Progenitor cell of endocrine pancreas (in vitro differentiated cells): ENCODE data around the gene EPYC. TPM values are rescaled to one million over a fixed set of nuclear protein-coding genes. Genes with fewer than 3 reads are reported as not detected.
"Not testable (repeated sequence)": the region's sequence is repeated elsewhere in the genome, so short reads cannot be mapped to it uniquely, and the experiment has no call there.

ENCODE experiments used
- DNase-seq: peaks from one replicate; pipeline ENCODE4 v3.0.0; 2021; ENCODE audit warnings: low spot score; ENCODE audit not compliant: unreplicated experiment
- H3K27ac Mint-ChIP-seq: 2 replicates; pipeline ENCODE4 v1.8.0; 2021; ENCODE audit warnings: mild to moderate bottlenecking, moderate library complexity, mixed read lengths
- H3K27me3 Mint-ChIP-seq: 2 replicates; pipeline ENCODE4 v1.8.0; 2021; ENCODE audit warnings: mixed read lengths
- H3K36me3 Mint-ChIP-seq: 2 replicates; pipeline ENCODE4 v1.8.0; 2022; ENCODE audit warnings: mixed read lengths; ENCODE audit not compliant: insufficient read depth
- H3K4me1 Mint-ChIP-seq: 2 replicates; pipeline ENCODE4 v1.8.0; 2021; ENCODE audit warnings: low read depth, mixed read lengths
- H3K4me3 Mint-ChIP-seq: 2 replicates; pipeline ENCODE4 v1.8.0; 2021; ENCODE audit warnings: low read depth, mild to moderate bottlenecking, moderate library complexity, mixed read lengths
- H3K9me3 Mint-ChIP-seq: 2 replicates; pipeline ENCODE4 v1.8.0; 2021; ENCODE audit warnings: low read depth, mixed read lengths
- CTCF ChIP-seq: fragments of 200-600 bp; sonication (generic); IDR thresholded peaks from one replicate; pipeline ENCODE4 v1.5.0; 2021; ENCODE audit warnings: antibody characterized with exemption, mild to moderate bottlenecking; ENCODE audit not compliant: unreplicated experiment
- total RNA-seq: library from RNA; stranded (reverse); gene quantifications from 2 replicates; pipeline ENCODE4 v1.2.1, GENCODE V29; 2021

The EPYC gene
- total RNA-seq, 1 donor from 2014 or later: not detected

DNA sequence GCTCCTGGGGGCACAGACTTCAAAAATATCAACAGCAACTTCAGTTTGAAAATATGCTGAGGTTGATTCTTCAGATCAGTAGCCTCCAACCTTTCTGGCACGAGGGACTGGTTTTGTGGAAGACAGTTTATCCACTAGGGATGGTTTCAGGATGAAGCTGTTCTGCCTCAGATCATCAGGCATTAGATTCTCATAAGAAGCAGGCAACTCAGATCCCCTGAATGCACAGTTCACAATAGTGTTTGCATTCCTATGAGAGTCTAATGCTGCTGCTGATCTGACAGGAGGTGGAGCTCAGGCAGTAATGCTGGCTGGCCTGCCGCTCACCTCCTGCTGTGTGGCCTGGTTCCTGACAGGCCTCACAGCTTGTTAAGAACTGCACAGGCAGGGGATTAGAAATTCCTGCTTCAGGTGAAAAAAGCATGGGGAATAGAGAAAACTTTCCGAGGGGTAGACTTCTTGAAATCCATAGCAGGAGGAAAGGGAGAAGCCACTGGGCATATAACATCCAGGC, 12.8 kb downstream of the EPYC start:
- no peak for TF ChIP-seq CTCF
- Mint-ChIP-seq H3K36me3 (no peaks in the 10 kb centered on the region), H3K4me1 (peaks cover 11% of the 10 kb centered on the region), H3K9me3 (peaks cover 12% of the 10 kb centered on the region), H3K4me3 (no peak overlapping the region), H3K27me3 (no peaks in the 10 kb centered on the region), H3K27ac (no peak overlapping the region)
- no peak for DNase-seq

DNA sequence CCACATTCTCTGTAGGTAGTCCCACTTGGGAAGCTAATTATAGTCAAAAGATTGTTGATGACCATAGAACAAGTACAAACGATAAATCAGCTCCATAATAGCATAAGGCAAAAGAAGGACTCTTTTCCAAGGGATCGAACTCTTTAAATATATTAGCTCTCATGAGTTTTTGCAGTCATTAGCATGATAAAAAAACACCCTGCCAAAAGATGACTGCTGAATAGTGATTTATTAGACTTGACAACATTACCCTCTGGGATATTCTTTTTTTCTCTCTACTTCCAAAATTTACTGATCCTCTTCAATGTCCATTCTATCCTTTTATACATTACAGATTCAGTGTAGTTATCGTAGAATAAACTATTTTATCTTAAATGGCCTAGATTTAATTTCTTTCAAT, 14.2 kb downstream of the EPYC start:
- H3K4me1 Mint-ChIP-seq: peaks cover 11% of the 10 kb centered on the region
- no peak for DNase-seq
- peaks cover 13% of the 10 kb centered on the region for H3K9me3 Mint-ChIP-seq
- H3K36me3 Mint-ChIP-seq: no peaks in the 10 kb centered on the region
- H3K27me3 Mint-ChIP-seq: no peaks in the 10 kb centered on the region
- no peak for TF ChIP-seq CTCF
- no peak overlapping the region for H3K4me3 Mint-ChIP-seq
- no peak overlapping the region for H3K27ac Mint-ChIP-seq

GRCh38 chr12:90989686-90990111, 15.1 kb downstream of the EPYC start:
- peaks cover 4% of the 10 kb centered on the region for H3K4me1 Mint-ChIP-seq

GRCh38 chr12:90987520-90987919, 17.3 kb downstream of the EPYC start:
- no peak overlapping the region for H3K27ac Mint-ChIP-seq
- H3K4me1 Mint-ChIP-seq: no peaks in the 10 kb centered on the region
- H3K27me3 Mint-ChIP-seq: no peaks in the 10 kb centered on the region
- H3K4me3 Mint-ChIP-seq: no peak overlapping the region
- DNase-seq: no peak
- no peaks in the 10 kb centered on the region for H3K36me3 Mint-ChIP-seq
- peaks cover 13% of the 10 kb centered on the region for H3K9me3 Mint-ChIP-seq
- TF ChIP-seq CTCF: peak; percentile 29

More at GRCh38 chr12:90989686-90990111, 15.1 kb downstream of the EPYC start:
- Mint-ChIP-seq H3K27me3 (no peaks in the 10 kb centered on the region), H3K9me3 (peaks cover 13% of the 10 kb centered on the region), H3K4me3 (no peak overlapping the region), H3K27ac (no peak overlapping the region), H3K36me3 (no peaks in the 10 kb centered on the region)
- no peak for TF ChIP-seq CTCF
- no peak for DNase-seq

- no peaks in the 10 kb centered on the region for H3K36me3 Mint-ChIP-seq
- H3K9me3 Mint-ChIP-seq: peaks cover 11% of the 10 kb centered on the region
- no peak for DNase-seq
- H3K4me3 Mint-ChIP-seq: no peak overlapping the region
- H3K27me3 Mint-ChIP-seq: no peaks in the 10 kb centered on the region
- TF ChIP-seq CTCF: no peak
- H3K4me1 Mint-ChIP-seq: no peaks in the 10 kb centered on the region
- H3K27ac Mint-ChIP-seq: no peak overlapping the region
Observed at GRCh38 chr12:90987101-90987500, 17.7 kb downstream of the EPYC start.

GRCh38 chr12:90985331-90985730, 19.4 kb downstream of the EPYC start:
- H3K36me3 Mint-ChIP-seq, H3K27ac Mint-ChIP-seq, H3K9me3 Mint-ChIP-seq, DNase-seq, H3K4me1 Mint-ChIP-seq, H3K4me3 Mint-ChIP-seq, H3K27me3 Mint-ChIP-seq: not testable (repeated sequence)
